ENCODE measurements around the gene MGMT. TPM values are rescaled to one million over a fixed set of nuclear protein-coding genes. Genes with fewer than 3 reads are reported as not detected.

MGMT gene
- total and polyA plus RNA-seq, 2 donors (not counting 3 experiments of a cell fraction or from before 2014, with no cell fraction given): 15.0 to 15.2 TPM

DNA sequence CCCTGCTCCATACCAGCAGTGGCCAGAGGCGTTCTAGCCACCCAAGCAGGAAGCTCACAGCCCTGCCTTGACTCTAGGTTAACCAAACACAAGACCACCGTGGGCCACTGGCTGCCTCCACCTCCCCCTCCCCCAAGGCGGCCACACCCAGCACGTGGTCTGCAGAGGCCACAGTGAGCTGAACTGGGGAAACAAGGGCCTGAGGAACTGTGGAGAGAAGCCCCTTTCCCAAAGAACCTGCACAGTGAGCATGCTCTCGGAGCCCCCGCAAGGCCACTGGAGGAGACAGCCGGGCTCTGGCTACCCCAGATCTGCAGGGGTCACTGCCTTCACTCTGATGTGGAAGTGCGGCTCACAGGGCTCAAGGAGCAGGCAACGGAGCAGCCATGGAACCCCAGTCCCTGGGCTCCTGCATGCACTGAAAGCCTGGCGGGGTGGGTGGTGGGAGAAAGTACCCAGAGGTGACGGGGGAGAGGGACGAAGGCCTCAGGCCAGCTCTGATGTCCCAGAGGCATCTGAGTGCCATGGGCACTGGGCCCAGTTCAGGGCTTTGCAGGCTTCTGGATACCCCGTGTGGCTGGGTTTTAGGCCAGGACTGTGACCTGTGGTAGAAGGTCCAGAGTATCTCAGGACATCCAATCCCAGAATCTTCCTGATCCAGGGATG, 307.8 kb downstream of the MGMT start:
- TF ChIP-seq JUN (IDR thresholded peaks at IDR 0.05; ENCODE audit: borderline replicate concordance, insufficient read depth, insufficient read length, low read depth): no peak
- TF ChIP-seq CTCF (IDR thresholded peaks at IDR 0.05; ENCODE audit: extremely low read depth in 1 of 2, insufficient read depth in 1 of 2, low read depth in 1 of 2, low read length in 2 of 2): no peak
- H3K4me1 ChIP-seq (ENCODE audit: control insufficient read depth, extremely low read depth, insufficient read depth, low read length): no peaks in the 10 kb centered on the region
- no peaks in the 10 kb centered on the region for H4K20me1 ChIP-seq (replicated peaks; ENCODE audit: control insufficient read depth, extremely low read depth, insufficient read depth, low read length)
- H3K36me3 ChIP-seq (ENCODE audit: control insufficient read depth in 2 of 2, extremely low read depth in 1 of 2, insufficient read depth in 2 of 2, low read length in 2 of 2): no peaks in the 10 kb centered on the region
- DNase-seq (ENCODE audit: low read depth, low spot score) (no peak), FAIRE-seq (no peak)
- H3K9me1 ChIP-seq (replicated peaks; ENCODE audit: control insufficient read depth, extremely low read depth, insufficient read depth, low read length): no peaks in the 10 kb centered on the region
- dilution Hi-C loops (cut with MboI; ENCODE audit: extremely low pct_ligation_motif_present, low sequenced_read_pairs) (no loop called here), intact Hi-C loops (cut with micrococcal nuclease) (no loop called here)
- H3K27me3 ChIP-seq (ENCODE audit: control insufficient read depth in 2 of 2, insufficient read depth in 2 of 2, low read length in 2 of 2): no peaks in the 10 kb centered on the region
- CTCF ChIA-PET: no interaction called here
- H3K27ac ChIP-seq (ENCODE audit: insufficient read depth, low read depth, low read length): no peak overlapping the region
- POLR2A ChIA-PET: no interaction called here
- H2AFZ ChIP-seq (ENCODE audit: low read depth, low read length): no peak overlapping the region
- H3K9me3 ChIP-seq (replicated peaks; ENCODE audit: control insufficient read depth, insufficient read depth, low read length): peaks cover 7% of the 10 kb centered on the region
- no TSS peak for BruUV-seq (replicated peaks)
- H3K4me2 ChIP-seq (ENCODE audit: insufficient read depth, low read length): no peak overlapping the region
- H3K79me2 ChIP-seq (ENCODE audit: control insufficient read depth, insufficient read depth, low read length): no peaks in the 10 kb centered on the region
- no peak overlapping the region for H3K4me3 ChIP-seq (replicated peaks in 1 of 3; ENCODE audit: insufficient read depth in 1 of 3, low read depth in 1 of 3, low read length in 3 of 3)
- H3K9ac ChIP-seq (replicated peaks; ENCODE audit: extremely low read depth, insufficient read depth, low read length): no peak overlapping the region

DNA sequence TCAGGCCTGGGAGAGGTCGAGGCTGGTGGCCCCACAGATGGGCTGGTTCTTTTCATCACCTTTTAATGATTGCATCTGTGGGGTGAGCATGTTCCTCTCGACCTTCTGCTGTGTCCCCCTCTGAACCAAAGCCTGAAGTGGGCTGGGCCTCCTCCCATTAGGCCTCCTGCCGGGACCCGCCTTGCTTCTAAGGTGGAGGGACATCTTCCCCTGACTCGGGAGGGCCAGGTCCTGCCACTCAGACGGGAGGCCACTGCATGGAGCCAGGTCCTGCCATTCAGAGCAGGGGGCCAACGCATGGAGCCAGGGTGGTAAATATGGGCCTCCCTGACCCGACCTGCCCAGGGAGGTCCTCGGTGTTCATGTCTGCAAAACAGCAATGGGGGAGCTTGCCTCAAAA, 308.6 kb downstream of the MGMT start:
- H3K9me3 ChIP-seq (replicated peaks; ENCODE audit: control insufficient read depth, insufficient read depth, low read length): peaks cover 7% of the 10 kb centered on the region
- CTCF ChIA-PET: no interaction called here
- no peak overlapping the region for H2AFZ ChIP-seq (ENCODE audit: low read depth, low read length)
- H3K4me2 ChIP-seq (ENCODE audit: insufficient read depth, low read length): no peak overlapping the region
- H3K9ac ChIP-seq (replicated peaks; ENCODE audit: extremely low read depth, insufficient read depth, low read length): no peak overlapping the region
- intact Hi-C loops (cut with micrococcal nuclease) (no loop called here), dilution Hi-C loops (cut with MboI; ENCODE audit: extremely low pct_ligation_motif_present, low sequenced_read_pairs) (no loop called here)
- no peaks in the 10 kb centered on the region for H3K27me3 ChIP-seq (ENCODE audit: control insufficient read depth in 2 of 2, insufficient read depth in 2 of 2, low read length in 2 of 2)
- no peaks in the 10 kb centered on the region for H3K4me1 ChIP-seq (ENCODE audit: control insufficient read depth, extremely low read depth, insufficient read depth, low read length)
- no peak overlapping the region for H3K27ac ChIP-seq (ENCODE audit: insufficient read depth, low read depth, low read length)
- FAIRE-seq (no peak), DNase-seq (ENCODE audit: low read depth, low spot score) (no peak)
- no peak overlapping the region for H3K4me3 ChIP-seq (replicated peaks in 1 of 3; ENCODE audit: insufficient read depth in 1 of 3, low read depth in 1 of 3, low read length in 3 of 3)
- BruUV-seq (replicated peaks): no TSS peak
- TF ChIP-seq POLR2AphosphoS5 (IDR thresholded peaks at IDR 0.05; ENCODE audit: insufficient read depth, low read depth, low read length): no peak
- TF ChIP-seq JUN (IDR thresholded peaks at IDR 0.05; ENCODE audit: borderline replicate concordance, insufficient read depth, insufficient read length, low read depth): no peak
- no peaks in the 10 kb centered on the region for H3K9me1 ChIP-seq (replicated peaks; ENCODE audit: control insufficient read depth, extremely low read depth, insufficient read depth, low read length)
- H3K79me2 ChIP-seq (ENCODE audit: control insufficient read depth, insufficient read depth, low read length): no peaks in the 10 kb centered on the region
- H3K36me3 ChIP-seq (ENCODE audit: control insufficient read depth in 2 of 2, extremely low read depth in 1 of 2, insufficient read depth in 2 of 2, low read length in 2 of 2): no peaks in the 10 kb centered on the region
- POLR2A ChIA-PET: no interaction called here
- no peaks in the 10 kb centered on the region for H4K20me1 ChIP-seq (replicated peaks; ENCODE audit: control insufficient read depth, extremely low read depth, insufficient read depth, low read length)
